ENCODE data around the gene KRT3. TPM values are rescaled to one million over a fixed set of nuclear protein-coding genes. Genes with fewer than 3 reads are reported as not detected.

Gene KRT3
- total and polyA plus RNA-seq, 2 donors from 2014 or later: not detected

DNA sequence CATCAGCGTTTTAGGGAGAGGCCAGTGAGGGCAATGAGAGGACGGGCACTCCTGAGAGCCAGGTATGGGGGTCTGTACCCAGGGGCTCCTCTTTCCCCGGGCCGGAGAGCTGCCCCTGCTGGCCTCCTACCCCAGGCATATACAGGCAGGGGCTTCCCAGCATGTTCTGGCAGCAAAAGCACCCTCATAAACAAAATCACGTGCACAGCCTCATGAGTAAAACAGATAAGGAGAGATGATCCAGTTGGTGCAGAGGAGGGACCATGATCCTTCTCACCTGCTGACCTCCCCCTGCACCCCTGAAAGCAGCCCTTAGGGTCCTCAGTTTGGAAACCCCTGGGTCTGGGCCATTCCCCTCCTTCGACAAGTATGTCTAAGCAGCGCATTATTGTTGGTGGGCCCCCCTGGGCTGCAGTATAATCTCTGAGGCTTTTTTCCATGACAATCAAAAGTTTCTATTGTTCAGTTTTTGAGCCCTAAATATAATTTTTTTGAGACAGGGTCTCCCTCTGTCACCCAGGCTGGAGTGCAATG is 23.0 kb upstream of the KRT3 start:
- TF ChIP-seq CTCF (IDR thresholded peaks at IDR 0.05; ENCODE audit: borderline replicate concordance, extremely low read depth, insufficient read depth): no peak
- Histone ChIP-seq H3K36me3 (ENCODE audit: control insufficient read depth in 2 of 3, insufficient read depth in 3 of 3, low read length in 3 of 3) (no peaks in the 10 kb centered on the region), H3K4me3 (ENCODE audit: low read length in 3 of 3) (no peak overlapping the region), H3K9me3 (ENCODE audit: control insufficient read depth in 2 of 3, insufficient read depth in 1 of 3, low read length in 3 of 3) (no peaks in the 10 kb centered on the region), H3K27ac (ENCODE audit: low read depth in 2 of 2, low read length in 2 of 2) (no peak overlapping the region), H3K4me1 (ENCODE audit: control insufficient read depth in 2 of 3, insufficient read depth in 2 of 3, low read depth in 1 of 3, low read length in 3 of 3) (no peaks in the 10 kb centered on the region), H3K9ac (ENCODE audit: low read length in 3 of 3) (no peak overlapping the region), H3K27me3 (ENCODE audit: control insufficient read depth, insufficient read depth, low read length) (no peaks in the 10 kb centered on the region)
- intact Hi-C loops (cut with DNase I): no loop called here
- DNase-seq: no peak
- FAIRE-seq: no peak

GRCh38 chr12:52818388-52818787 is 22.5 kb upstream of the KRT3 start:
- no peak for TF ChIP-seq CTCF (IDR thresholded peaks at IDR 0.05; ENCODE audit: borderline replicate concordance, extremely low read depth, insufficient read depth)
- H3K9me3 ChIP-seq (ENCODE audit: control insufficient read depth in 2 of 3, insufficient read depth in 1 of 3, low read length in 3 of 3): no peaks in the 10 kb centered on the region
- H3K27ac ChIP-seq (ENCODE audit: low read depth in 2 of 2, low read length in 2 of 2): no peak overlapping the region
- DNase-seq: peak in 4 of 5 donors; percentile 38 to 67 (median 51)
- H3K4me1 ChIP-seq (ENCODE audit: control insufficient read depth in 2 of 3, insufficient read depth in 2 of 3, low read depth in 1 of 3, low read length in 3 of 3): no peaks in the 10 kb centered on the region
- H3K36me3 ChIP-seq (ENCODE audit: control insufficient read depth in 2 of 3, insufficient read depth in 3 of 3, low read length in 3 of 3): no peaks in the 10 kb centered on the region
- no peak overlapping the region for H3K4me3 ChIP-seq (ENCODE audit: low read length in 3 of 3)
- intact Hi-C loops (cut with DNase I): no loop called here
- FAIRE-seq: no peak
- no peak overlapping the region for H3K9ac ChIP-seq (ENCODE audit: low read length in 3 of 3)
- no peaks in the 10 kb centered on the region for H3K27me3 ChIP-seq (ENCODE audit: control insufficient read depth, insufficient read depth, low read length)

DNA sequence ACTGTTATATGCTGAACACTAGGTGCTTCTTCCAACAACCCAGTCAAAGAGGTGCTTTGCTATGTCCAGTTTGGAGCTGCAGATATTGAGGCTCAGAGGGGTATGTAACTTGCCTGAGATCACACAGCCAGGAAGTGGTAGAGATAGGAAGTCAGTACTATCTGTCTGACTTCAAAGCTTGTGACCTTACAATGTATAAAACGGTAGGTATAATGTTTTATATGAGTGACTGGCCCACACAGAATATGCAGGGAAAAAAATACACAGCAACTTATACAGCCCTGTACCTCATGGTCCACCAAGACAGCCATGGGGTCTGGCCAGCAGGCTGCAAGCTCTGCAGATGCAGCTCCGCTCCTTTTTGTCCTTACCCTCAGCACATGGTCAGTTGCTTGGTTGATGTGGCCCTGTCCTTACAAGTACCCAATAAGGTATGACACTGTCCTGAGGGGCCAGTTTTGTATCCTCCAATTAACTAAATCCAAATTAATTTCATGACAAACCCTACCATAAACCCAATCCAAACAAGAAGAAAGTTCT is 21.9 kb upstream of the KRT3 start:
- Histone ChIP-seq H3K27me3 (ENCODE audit: control insufficient read depth, insufficient read depth, low read length) (no peaks in the 10 kb centered on the region), H3K9me3 (ENCODE audit: control insufficient read depth in 2 of 3, insufficient read depth in 1 of 3, low read length in 3 of 3) (no peaks in the 10 kb centered on the region), H3K27ac (ENCODE audit: low read depth in 2 of 2, low read length in 2 of 2) (no peak overlapping the region), H3K4me1 (ENCODE audit: control insufficient read depth in 2 of 3, insufficient read depth in 2 of 3, low read depth in 1 of 3, low read length in 3 of 3) (no peaks in the 10 kb centered on the region), H3K36me3 (ENCODE audit: control insufficient read depth in 2 of 3, insufficient read depth in 3 of 3, low read length in 3 of 3) (no peaks in the 10 kb centered on the region), H3K4me3 (ENCODE audit: low read length in 3 of 3) (no peak overlapping the region), H3K9ac (ENCODE audit: low read length in 3 of 3) (no peak overlapping the region)
- DNase-seq (no peak), FAIRE-seq (no peak)
- intact Hi-C loops (cut with DNase I): no loop called here
- no peak for TF ChIP-seq CTCF (IDR thresholded peaks at IDR 0.05; ENCODE audit: borderline replicate concordance, extremely low read depth, insufficient read depth)
